Keratinocyte (primary cell): ENCODE data around the gene DSG1. TPM values are rescaled to one million over a fixed set of nuclear protein-coding genes. Genes with fewer than 3 reads are reported as not detected.

ENCODE experiments used
- DNase-seq: peaks from one replicate; pipeline ENCODE4 v3.0.0-alpha.2; 2011; ENCODE audit warnings: low read depth, missing footprints, low spot score
- FAIRE-seq: peaks from 2 replicates; lab custom pipeline; 2011; peaks lifted over from hg19 to GRCh38; lab: Jason Lieb, UNC
- H2AFZ ChIP-seq: 2 replicates; pipeline ENCODE4 v1.6.0; 2012; ENCODE audit warnings: low read length, control low read depth, inconsistent platforms; ENCODE audit not compliant: control insufficient read depth
- H3K27ac ChIP-seq: 2 replicates; pipeline ENCODE4 v1.5.1; 2011; ENCODE audit warnings: low read length; ENCODE audit not compliant: control insufficient read depth, insufficient read depth
- H3K27me3 ChIP-seq: 3 replicates; pipeline ENCODE4 v1.6.0; 2011; ENCODE audit warnings: low read length; ENCODE audit not compliant: control insufficient read depth, insufficient read depth; ENCODE audit errors: extremely low read depth
- H3K36me3 ChIP-seq, 2 experiments: 2 replicates in 1 of 2; 3 replicates in 1 of 2; pipeline ENCODE4 v1.5.1; 2011; ENCODE audit warnings: low read length in 2 of 2, mild to moderate bottlenecking in 1 of 2; ENCODE audit not compliant: control insufficient read depth in 2 of 2, insufficient read depth in 2 of 2; ENCODE audit errors: extremely low read depth in 1 of 2
- H3K4me1 ChIP-seq: 3 replicates; pipeline ENCODE4 v1.5.1; 2011; ENCODE audit warnings: low read length; ENCODE audit not compliant: control insufficient read depth, insufficient read depth; ENCODE audit errors: extremely low read depth
- H3K4me2 ChIP-seq: 3 replicates; pipeline ENCODE4 v1.6.0; 2011; ENCODE audit warnings: low read depth, low read length; ENCODE audit not compliant: control insufficient read depth, insufficient read depth; ENCODE audit errors: extremely low read depth
- H3K4me3 ChIP-seq, 3 experiments: fragments of 200-600 bp in 1 of 3; sonication (generic) in 1 of 3; 2 replicates in 2 of 3; 3 replicates in 1 of 3; pipeline ENCODE4 v1.5.1; 2011 to 2016; ENCODE audit warnings: low read length in 3 of 3, mild to moderate bottlenecking in 3 of 3, control low read depth in 2 of 3, inconsistent platforms in 1 of 3, low read depth in 1 of 3, mixed read lengths in 1 of 3, mixed run types in 1 of 3, moderate library complexity in 1 of 3; ENCODE audit not compliant: control insufficient read depth in 2 of 3, insufficient read depth in 2 of 3; ENCODE audit errors: extremely low read depth in 1 of 3
- H3K79me2 ChIP-seq: 2 replicates; pipeline ENCODE4 v1.6.0; 2012; ENCODE audit warnings: low read length; ENCODE audit not compliant: control insufficient read depth, insufficient read depth
- H3K9ac ChIP-seq: 3 replicates; pipeline ENCODE4 v1.6.0; 2011; ENCODE audit warnings: low read length; ENCODE audit not compliant: control insufficient read depth, insufficient read depth; ENCODE audit errors: extremely low read depth
- H3K9me1 ChIP-seq: 3 replicates; pipeline ENCODE4 v1.6.0; 2011; ENCODE audit warnings: low read length; ENCODE audit not compliant: control insufficient read depth, insufficient read depth; ENCODE audit errors: extremely low read depth
- H3K9me3 ChIP-seq: 2 replicates; pipeline ENCODE4 v1.5.1; 2012; ENCODE audit warnings: low read depth, low read length; ENCODE audit not compliant: control insufficient read depth
- H4K20me1 ChIP-seq: 3 replicates; pipeline ENCODE4 v1.6.0; 2011; ENCODE audit warnings: low read length; ENCODE audit not compliant: control insufficient read depth, insufficient read depth; ENCODE audit errors: extremely low read depth
- EZH2 ChIP-seq: IDR thresholded peaks from one replicate; pipeline ENCODE4 v1.6.1; 2012; ENCODE audit warnings: inconsistent platforms, mild to moderate bottlenecking, low read length, moderate library complexity
- dilution Hi-C: fragments of 300-500 bp; cut with MboI; formaldehyde crosslinking; loops from one replicate; pipeline ENCODE4 v1.7.0; 2020; ENCODE audit warnings: low sequenced_read_pairs; ENCODE audit not compliant: extremely low pct_ligation_motif_present
- polyA plus RNA-seq, 5 experiments: library from polyadenylated mRNA; depleted of rRNA in 3 of 5; stranded (reverse) in 3 of 5; stranded (forward) in 1 of 5; unstranded in 1 of 5; fragments of >200 nt; gene quantifications; 1 replicate in 1 of 5; 2 replicates in 3 of 5; 3 replicates in 1 of 5; pipeline versions ENCODE4 v1.2.1 to v1.2.3, GENCODE V29; 2011 to 2012; ENCODE audit warnings: missing spikeins in 2 of 5, low read depth in 1 of 5, low replicate concordance in 1 of 5
- TF ChIP-seq, protein P1 (sequence below), 3 experiments: IDR thresholded peaks in 1 of 3; conservative IDR thresholded peaks in 1 of 3; optimal IDR thresholded peaks in 1 of 3; 2 replicates in 2 of 3; 3 replicates in 1 of 3; pipeline versions ENCODE3 to v1.5.1; 2011; ENCODE audit warnings: low read length in 3 of 3, mild to moderate bottlenecking in 3 of 3, moderate library complexity in 2 of 3, control low read depth in 1 of 3, inconsistent platforms in 1 of 3; ENCODE audit not compliant: insufficient read depth in 2 of 3; ENCODE audit errors: extremely low read depth in 1 of 3

Gene DSG1
- polyA plus RNA-seq, 1 donor (not counting 4 experiments of a cell fraction or from before 2014, with no cell fraction given): 27.6 TPM

DNA sequence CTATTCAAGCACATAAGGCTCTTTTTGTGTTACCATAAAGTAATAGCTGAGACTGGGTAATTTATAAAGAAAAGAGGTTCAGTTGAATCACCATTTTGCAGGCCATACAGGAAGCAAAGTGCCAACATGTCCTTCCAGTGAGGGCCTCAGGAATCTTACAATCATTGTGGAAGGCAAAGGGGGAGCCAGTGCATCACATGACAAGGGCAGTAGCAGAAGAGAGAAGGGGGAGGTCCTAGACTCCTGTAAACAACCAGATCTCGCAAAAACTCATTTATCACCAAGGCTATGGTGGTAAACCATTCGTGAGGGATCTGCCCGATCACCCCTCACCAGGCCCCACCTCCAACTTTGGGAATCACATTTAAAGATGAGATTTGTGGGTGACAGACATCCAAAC is 75.3 kb downstream of the DSG1 start:
- TF ChIP-seq EZH2: no peak
- TF ChIP-seq, protein P1, sequence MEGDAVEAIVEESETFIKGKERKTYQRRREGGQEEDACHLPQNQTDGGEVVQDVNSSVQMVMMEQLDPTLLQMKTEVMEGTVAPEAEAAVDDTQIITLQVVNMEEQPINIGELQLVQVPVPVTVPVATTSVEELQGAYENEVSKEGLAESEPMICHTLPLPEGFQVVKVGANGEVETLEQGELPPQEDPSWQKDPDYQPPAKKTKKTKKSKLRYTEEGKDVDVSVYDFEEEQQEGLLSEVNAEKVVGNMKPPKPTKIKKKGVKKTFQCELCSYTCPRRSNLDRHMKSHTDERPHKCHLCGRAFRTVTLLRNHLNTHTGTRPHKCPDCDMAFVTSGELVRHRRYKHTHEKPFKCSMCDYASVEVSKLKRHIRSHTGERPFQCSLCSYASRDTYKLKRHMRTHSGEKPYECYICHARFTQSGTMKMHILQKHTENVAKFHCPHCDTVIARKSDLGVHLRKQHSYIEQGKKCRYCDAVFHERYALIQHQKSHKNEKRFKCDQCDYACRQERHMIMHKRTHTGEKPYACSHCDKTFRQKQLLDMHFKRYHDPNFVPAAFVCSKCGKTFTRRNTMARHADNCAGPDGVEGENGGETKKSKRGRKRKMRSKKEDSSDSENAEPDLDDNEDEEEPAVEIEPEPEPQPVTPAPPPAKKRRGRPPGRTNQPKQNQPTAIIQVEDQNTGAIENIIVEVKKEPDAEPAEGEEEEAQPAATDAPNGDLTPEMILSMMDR (optimal IDR thresholded peaks at IDR 0.05 in 1 of 3, IDR thresholded peaks at IDR 0.05 in 1 of 3, conservative IDR thresholded peaks at IDR 0.05 in 1 of 3; ENCODE audit: extremely low read depth in 1 of 3, insufficient read depth in 2 of 3, low read length in 3 of 3): no peak
- H3K9me3 ChIP-seq: no peaks in the 10 kb centered on the region
- H3K79me2 ChIP-seq: no peaks in the 10 kb centered on the region
- H3K9ac ChIP-seq: no peak overlapping the region
- H3K4me3 ChIP-seq: no peak overlapping the region
- no peaks in the 10 kb centered on the region for H4K20me1 ChIP-seq
- H3K27ac ChIP-seq: no peak overlapping the region
- H3K4me2 ChIP-seq: no peak overlapping the region
- H3K4me1 ChIP-seq: no peaks in the 10 kb centered on the region
- H3K9me1 ChIP-seq: no peaks in the 10 kb centered on the region
- dilution Hi-C loops: no loop called here
- DNase-seq (no peak), FAIRE-seq (no peak)
- no peak overlapping the region for H2AFZ ChIP-seq
- H3K27me3 ChIP-seq: no peaks in the 10 kb centered on the region
- no peaks in the 10 kb centered on the region for H3K36me3 ChIP-seq

- no peak overlapping the region for H3K4me2 ChIP-seq
- H3K4me3 ChIP-seq: no peak overlapping the region
- DNase-seq (no peak), FAIRE-seq (no peak)
- no peaks in the 10 kb centered on the region for H3K27me3 ChIP-seq
- no peaks in the 10 kb centered on the region for H3K9me3 ChIP-seq
- no peaks in the 10 kb centered on the region for H3K36me3 ChIP-seq
- no peaks in the 10 kb centered on the region for H3K79me2 ChIP-seq
- no peak overlapping the region for H2AFZ ChIP-seq
- dilution Hi-C loops: no loop called here
- H3K9ac ChIP-seq: no peak overlapping the region
- no peaks in the 10 kb centered on the region for H3K4me1 ChIP-seq
- no peak for TF ChIP-seq EZH2
- TF ChIP-seq, protein P1 (optimal IDR thresholded peaks at IDR 0.05 in 1 of 3, IDR thresholded peaks at IDR 0.05 in 1 of 3, conservative IDR thresholded peaks at IDR 0.05 in 1 of 3; ENCODE audit: extremely low read depth in 1 of 3, insufficient read depth in 2 of 3, low read length in 3 of 3): no peak
- H4K20me1 ChIP-seq: no peaks in the 10 kb centered on the region
- no peaks in the 10 kb centered on the region for H3K9me1 ChIP-seq
- H3K27ac ChIP-seq: no peak overlapping the region
These were observed 79.0 kb downstream of the DSG1 start for GRCh38 chr18:31396796-31397612.
